Sigmoid colon (tissue), 7 donors: ENCODE measurements around the gene EEA1. TPM values are rescaled to one million over a fixed set of nuclear protein-coding genes. Genes with fewer than 3 reads are reported as not detected.
A peak's percentile ranks its signal among the peaks of the same experiment; 100 is the strongest.

Experiments
- DNase-seq: peaks from one replicate; pipeline ENCODE4 v3.0.0-alpha.2; 2019
- H3K27ac ChIP-seq, 4 donors: fragments of 200-600 bp; sonication (generic); one replicate each; pipeline ENCODE4 v1.5.1; 2016 to 2019; ENCODE audit warnings: mild to moderate bottlenecking in 1 of 4
- H3K27me3 ChIP-seq, 3 donors: fragments of 200-600 bp; sonication (generic); one replicate each; pipeline ENCODE4 v1.5.1; 2019; ENCODE audit warnings: mild to moderate bottlenecking in 1 of 3
- H3K36me3 ChIP-seq, 4 donors: fragments of 200-600 bp; sonication (generic); one replicate each; pipeline ENCODE4 v1.5.1; 2016 to 2019
- H3K4me1 ChIP-seq, 4 donors: fragments of 200-600 bp; sonication (generic); one replicate each; pipeline ENCODE4 v1.5.1; 2017 to 2019
- H3K4me3 ChIP-seq, 4 donors: fragments of 200-600 bp; sonication (generic); one replicate each; pipeline ENCODE4 v1.5.1; 2017 to 2019; ENCODE audit warnings: mild to moderate bottlenecking in 2 of 4, moderate library complexity in 1 of 4
- H3K9me3 ChIP-seq, 4 donors: fragments of 200-600 bp in 3 of 4; sonication (generic) in 3 of 4; one replicate each; pipeline versions ENCODE4 v1.5.1 to v1.6.1; 2013 to 2019
- EP300 ChIP-seq, 4 donors: sonication (generic); formaldehyde crosslinking; IDR thresholded peaks; one replicate each; pipeline ENCODE4 v1.6.1; 2017; ENCODE audit warnings: antibody characterized with exemption in 4 of 4
- POLR2A ChIP-seq, 2 donors: fragments of 450-650 bp; IDR thresholded peaks; one replicate each; pipeline ENCODE4 v1.6.1; 2016; ENCODE audit warnings: antibody characterized with exemption in 2 of 2, mild to moderate bottlenecking in 2 of 2, moderate library complexity in 2 of 2
- POLR2AphosphoS5 ChIP-seq, 4 donors: sonication (generic); formaldehyde crosslinking; IDR thresholded peaks; one replicate each; pipeline ENCODE4 v1.6.1; 2017; ENCODE audit warnings: antibody characterized with exemption in 4 of 4
- WGBS, 2 donors: extraction: QIAGEN DNeasy Blood & Tissue Kit; methylation state at CpG; one replicate each; pipeline ENCODE4 v1.1.7; 2013; 5-methylcytosine and 5-hydroxymethylcytosine counted together
- intact Hi-C: fragments of 100-400 bp; cut with DNase I; formaldehyde crosslinking; loops from one replicate; pipeline ENCODE4 v1.15.1; 2023
- polyA plus RNA-seq, 3 donors: library from polyadenylated mRNA; stranded (reverse); fragments of 200-250 nt; gene quantifications; one replicate each; pipeline ENCODE4 v1.2.3, GENCODE V29; 2013
- total RNA-seq, 4 donors: library from RNA; depleted of rRNA; stranded (reverse); fragments of >200 nt; gene quantifications; one replicate each; pipeline ENCODE4 v1.1.0, GENCODE V29; 2016
- TF ChIP-seq, protein P1 (sequence below), 4 experiments: fragments of 450-650 bp in 3 of 4; fragments of 200-600 bp in 1 of 4; IDR thresholded peaks; one replicate each; pipeline ENCODE4 v1.5.1; 2016 to 2019; ENCODE audit warnings: antibody characterized with exemption in 4 of 4, mild to moderate bottlenecking in 3 of 4, moderate library complexity in 2 of 4
- donor health status: healthy with polysubstance abuse.
- donor health status: Bipolar disorder and iron deficiency.
- donor health status: healthy.

Gene EEA1
- total and polyA plus RNA-seq, 7 donors, result 3.0 to 40.2 (median 17.9) TPM

DNA sequence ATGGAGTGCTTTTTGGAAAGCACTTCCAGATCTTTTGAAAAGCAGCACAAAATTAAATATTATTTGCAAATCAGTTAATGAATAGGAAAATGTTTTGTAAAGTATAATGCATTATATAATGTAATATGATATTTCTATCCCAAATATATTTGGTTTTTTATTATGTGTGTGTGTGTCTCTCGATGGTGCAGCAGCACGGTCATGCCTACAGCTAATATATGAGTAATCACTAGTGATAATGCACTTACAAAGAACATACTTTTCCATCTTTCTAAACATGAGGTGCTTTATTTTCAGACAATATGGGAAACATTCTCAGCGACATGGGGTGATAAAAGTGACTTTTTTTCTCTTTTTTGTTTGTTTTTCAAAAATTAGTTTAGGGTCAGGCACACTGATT lies 1.3 kb upstream of the EEA1 start:
- Histone ChIP-seq H3K4me1 (peaks cover 0 to 35% (median 23%) of the 10 kb centered on the region in 4 donors), H3K36me3 (no peaks in the 10 kb centered on the region), H3K9me3 (no peaks in the 10 kb centered on the region), H3K27me3 (no peaks in the 10 kb centered on the region), H3K4me3 (peak overlapping the region; percentile 57 to 99 (median 75)), H3K27ac (peak overlapping the region; percentile 98 to 100 (median 99))
- intact Hi-C loops, result no loop called here
- no peak for DNase-seq
- WGBS, 2 donors, result 18 to 65% methylated on average over 3 of the region's 3 CpGs
- no peak for TF ChIP-seq POLR2A (IDR thresholded peaks at IDR 0.05)
- TF ChIP-seq POLR2AphosphoS5 (IDR thresholded peaks at IDR 0.05), result no peak
- TF ChIP-seq EP300 (IDR thresholded peaks at IDR 0.05), result no peak
- TF ChIP-seq, protein P1, sequence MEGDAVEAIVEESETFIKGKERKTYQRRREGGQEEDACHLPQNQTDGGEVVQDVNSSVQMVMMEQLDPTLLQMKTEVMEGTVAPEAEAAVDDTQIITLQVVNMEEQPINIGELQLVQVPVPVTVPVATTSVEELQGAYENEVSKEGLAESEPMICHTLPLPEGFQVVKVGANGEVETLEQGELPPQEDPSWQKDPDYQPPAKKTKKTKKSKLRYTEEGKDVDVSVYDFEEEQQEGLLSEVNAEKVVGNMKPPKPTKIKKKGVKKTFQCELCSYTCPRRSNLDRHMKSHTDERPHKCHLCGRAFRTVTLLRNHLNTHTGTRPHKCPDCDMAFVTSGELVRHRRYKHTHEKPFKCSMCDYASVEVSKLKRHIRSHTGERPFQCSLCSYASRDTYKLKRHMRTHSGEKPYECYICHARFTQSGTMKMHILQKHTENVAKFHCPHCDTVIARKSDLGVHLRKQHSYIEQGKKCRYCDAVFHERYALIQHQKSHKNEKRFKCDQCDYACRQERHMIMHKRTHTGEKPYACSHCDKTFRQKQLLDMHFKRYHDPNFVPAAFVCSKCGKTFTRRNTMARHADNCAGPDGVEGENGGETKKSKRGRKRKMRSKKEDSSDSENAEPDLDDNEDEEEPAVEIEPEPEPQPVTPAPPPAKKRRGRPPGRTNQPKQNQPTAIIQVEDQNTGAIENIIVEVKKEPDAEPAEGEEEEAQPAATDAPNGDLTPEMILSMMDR (IDR thresholded peaks at IDR 0.05), result no peak

DNA sequence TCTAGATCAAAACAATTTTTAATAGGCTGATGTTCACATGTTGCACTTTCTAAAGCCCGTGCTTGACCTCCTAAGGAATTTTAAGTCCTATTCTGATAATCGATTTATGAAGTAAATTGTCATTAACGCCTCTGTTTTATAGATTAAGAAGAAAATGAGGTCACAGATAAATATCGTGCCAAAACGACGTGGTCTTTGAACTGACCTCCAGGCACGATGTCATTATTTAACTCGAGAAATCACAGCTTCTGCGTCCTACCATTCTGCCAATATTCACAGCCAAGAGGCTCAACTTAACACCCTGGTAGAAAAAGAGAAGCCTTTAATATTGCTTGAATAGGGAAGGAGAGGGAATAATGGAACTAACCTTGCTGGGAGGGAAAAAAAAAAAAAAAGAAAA lies 888 bp upstream of the EEA1 start:
- Histone ChIP-seq H3K27ac (peak overlapping the region; percentile 98 to 100 (median 99)), H3K36me3 (no peaks in the 10 kb centered on the region), H3K27me3 (no peaks in the 10 kb centered on the region), H3K9me3 (no peaks in the 10 kb centered on the region), H3K4me3 (peak overlapping the region; percentile 57 to 99 (median 75)), H3K4me1 (peaks cover 0 to 35% (median 23%) of the 10 kb centered on the region in 4 donors)
- DNase-seq, result no peak
- 4 to 13% methylated on average over 9 of the region's 9 CpGs for WGBS, 2 donors
- TF ChIP-seq, protein P1 (IDR thresholded peaks at IDR 0.05), result no peak
- TF ChIP-seq POLR2A (IDR thresholded peaks at IDR 0.05), result no peak
- intact Hi-C loops, result loop anchor here (2.0 to 10.0 kb wide), 3 partner anchors 31 to 445 kb away; partner anchors contain the start of gene NUDT4

DNA sequence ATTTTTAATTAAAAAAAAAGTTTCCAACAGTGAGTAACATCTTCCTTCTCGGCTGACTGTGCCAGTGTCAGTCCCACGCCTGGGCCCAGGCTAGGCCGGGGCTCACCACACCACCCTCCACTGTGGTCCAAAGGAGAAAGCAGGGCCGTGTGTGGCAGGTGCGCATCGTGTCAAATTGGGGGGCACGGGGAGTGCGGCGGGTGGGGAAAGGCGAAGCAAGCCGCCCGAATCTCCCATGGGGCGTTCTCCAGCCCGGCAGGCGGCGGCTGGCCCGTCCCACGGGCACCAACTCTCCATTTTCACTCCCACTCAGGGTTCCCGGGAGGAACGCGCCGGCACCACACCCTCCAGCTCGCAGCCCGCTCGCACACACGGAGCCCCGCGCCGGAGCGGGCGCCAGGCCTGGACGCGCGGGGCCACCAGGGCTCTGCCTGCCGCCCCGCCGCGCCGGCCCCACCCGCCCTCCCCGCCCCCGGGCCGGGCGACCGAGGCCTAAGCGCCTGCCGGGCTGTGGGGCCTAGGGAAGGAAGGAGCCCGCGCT lies 604 bp downstream of the EEA1 start:
- Histone ChIP-seq H3K4me1 (peaks cover 0 to 35% (median 23%) of the 10 kb centered on the region in 4 donors), H3K36me3 (no peaks in the 10 kb centered on the region), H3K9me3 (no peaks in the 10 kb centered on the region), H3K27ac (peak overlapping the region; percentile 98 to 100 (median 99)), H3K27me3 (no peaks in the 10 kb centered on the region), H3K4me3 (peak overlapping the region; percentile 70 to 99 (median 83))
- DNase-seq, result peak; percentile 75
- WGBS, 2 donors, result 0 to 1% methylated on average over 49 of the region's 49 CpGs
- TF ChIP-seq POLR2AphosphoS5 (IDR thresholded peaks at IDR 0.05) (peak in 2 of 4 donors; percentile 4 to 9), EP300 (IDR thresholded peaks at IDR 0.05) (no peak)
- intact Hi-C loops, result loop anchor here (2.0 to 10.0 kb wide), 3 partner anchors 30 to 446 kb away; partner anchors contain the start of gene NUDT4

DNA sequence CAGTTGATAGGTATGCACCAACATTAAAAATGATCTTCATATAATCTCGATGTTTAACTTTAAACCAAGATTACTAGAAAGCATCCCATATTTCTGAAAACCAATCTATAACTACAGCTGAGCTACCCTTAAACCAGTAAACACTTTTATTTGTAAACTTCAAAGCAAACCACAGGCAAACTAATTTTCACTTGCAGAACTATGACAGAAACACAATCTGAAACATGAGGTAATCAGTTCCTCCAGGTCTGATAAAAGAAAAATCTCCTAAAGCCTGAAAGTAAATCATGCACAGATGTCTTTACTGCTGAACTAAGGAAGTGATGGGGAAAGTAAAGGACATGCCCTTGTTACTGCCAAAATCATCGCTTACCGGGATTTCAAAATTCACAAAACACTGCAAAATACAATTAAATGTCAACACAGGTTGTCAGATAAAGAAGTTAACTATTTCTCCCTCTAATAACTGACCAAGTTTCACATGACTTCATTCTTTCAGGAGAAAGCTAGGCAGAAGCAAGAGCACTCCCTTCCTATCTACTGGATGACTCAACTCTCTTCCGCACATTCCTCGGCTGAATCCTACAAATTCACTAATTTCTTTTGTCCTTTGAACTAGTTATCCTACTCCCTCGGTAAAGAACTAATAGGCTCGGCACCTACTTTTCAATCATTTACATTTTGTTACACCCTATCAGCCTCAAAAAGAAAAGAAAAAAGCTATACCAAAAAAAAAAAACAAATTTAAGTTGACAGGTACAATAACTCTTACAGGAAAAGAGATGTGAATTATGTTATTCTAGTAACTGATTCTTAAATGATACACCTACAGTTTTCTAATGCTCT lies 1.4 kb downstream of the EEA1 start:
- no peak for DNase-seq
- Histone ChIP-seq H3K27ac (peak overlapping the region; percentile 98 to 100 (median 99)), H3K4me1 (peaks cover 0 to 35% (median 23%) of the 10 kb centered on the region in 4 donors), H3K4me3 (peak overlapping the region; percentile 70 to 99 (median 83)), H3K36me3 (no peaks in the 10 kb centered on the region), H3K9me3 (no peaks in the 10 kb centered on the region), H3K27me3 (no peaks in the 10 kb centered on the region)
- intact Hi-C loops, result loop anchor here (2.0 to 10.0 kb wide), 3 partner anchors 29 to 447 kb away; partner anchors contain the start of gene NUDT4
- TF ChIP-seq EP300 (IDR thresholded peaks at IDR 0.05), result no peak
- no peak for TF ChIP-seq POLR2A (IDR thresholded peaks at IDR 0.05)
- TF ChIP-seq, protein P1 (IDR thresholded peaks at IDR 0.05), result no peak
- no peak for TF ChIP-seq POLR2AphosphoS5 (IDR thresholded peaks at IDR 0.05)
- WGBS, 2 donors, result 5 to 22% methylated on average over 7 of the region's 7 CpGs

DNA sequence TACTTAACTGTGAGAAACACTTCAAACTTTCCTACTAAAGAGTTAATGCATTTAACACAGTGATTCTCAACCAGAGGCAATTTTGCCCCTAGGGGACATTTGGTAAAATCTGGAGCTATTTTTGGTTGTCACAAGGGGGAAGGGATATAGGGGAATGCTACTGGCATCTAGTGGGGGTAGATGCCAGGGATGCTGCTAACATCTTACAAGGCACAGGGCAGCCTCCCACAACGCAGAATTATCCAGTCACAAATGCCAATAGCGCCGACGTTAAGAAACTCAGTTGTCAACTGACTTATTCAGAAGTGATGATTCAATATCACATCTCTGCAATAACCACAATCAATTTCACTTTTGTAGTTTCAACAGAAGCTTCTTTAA lies 2.0 kb downstream of the EEA1 start:
- no peaks in the 10 kb centered on the region for H3K36me3 ChIP-seq
- H3K27ac ChIP-seq, result peak overlapping the region; percentile 46 to 99 (median 98)
- H3K9me3 ChIP-seq, result no peaks in the 10 kb centered on the region
- peaks cover 0 to 35% (median 23%) of the 10 kb centered on the region in 4 donors for H3K4me1 ChIP-seq
- no peaks in the 10 kb centered on the region for H3K27me3 ChIP-seq
- no peak for DNase-seq
- WGBS, 2 donors, result 9 to 27% methylated on average over 4 of the region's 4 CpGs
- TF ChIP-seq EP300 (IDR thresholded peaks at IDR 0.05) (no peak), POLR2AphosphoS5 (IDR thresholded peaks at IDR 0.05) (no peak), POLR2A (IDR thresholded peaks at IDR 0.05) (no peak)
- TF ChIP-seq, protein P1 (IDR thresholded peaks at IDR 0.05), result no peak
- intact Hi-C loops, result loop anchor here (5.0 to 10.0 kb wide), 2 partner anchors 140 to 448 kb away; partner anchors contain the start of gene NUDT4
- peak overlapping the region in 2 of 4 donors; percentile 70 to 80 for H3K4me3 ChIP-seq
